SK-N-MC (cell line): ENCODE measurements around the gene PTPRN2.

Source experiments
- DNase-seq: peaks from one replicate; pipeline ENCODE4 v3.0.0-alpha.2; 2011; ENCODE audit warnings: low read depth, low spot score
- H3K27ac ChIP-seq: fragments of 200-600 bp; sonication (generic); 2 replicates; pipeline ENCODE4 v1.5.1; 2016; ENCODE audit warnings: mixed run types
- H3K36me3 ChIP-seq: fragments of 200-600 bp; sonication (generic); 2 replicates; pipeline ENCODE4 v1.6.1; 2017; ENCODE audit warnings: antibody characterized with exemption, low read length, mixed read lengths; ENCODE audit not compliant: insufficient read depth
- H3K4me3 ChIP-seq: fragments of 200-600 bp; sonication (generic); 2 replicates; pipeline ENCODE4 v1.5.1; 2016
- H3K9ac ChIP-seq: fragments of 200-600 bp; sonication (generic); 2 replicates; pipeline ENCODE4 v1.8.0; 2017; ENCODE audit warnings: mixed run types, mixed read lengths; ENCODE audit not compliant: insufficient read length
- H3K9me3 ChIP-seq: fragments of 200-600 bp; sonication (generic); 2 replicates; pipeline ENCODE4 v1.6.1; 2017; ENCODE audit warnings: low read depth, mild to moderate bottlenecking, antibody characterized with exemption, low read length, moderate library complexity, mixed read lengths
- EZH2 ChIP-seq: fragments of 200-600 bp; sonication (generic); IDR thresholded peaks from one replicate; pipeline ENCODE4 v1.6.1; 2017; ENCODE audit warnings: antibody characterized with exemption
- FOXP2 ChIP-seq: optimal IDR thresholded peaks from 2 replicates; pipeline ENCODE3; 2011; ENCODE audit warnings: mild to moderate bottlenecking, moderate library complexity; ENCODE audit not compliant: insufficient read depth; ENCODE audit errors: extremely low read length, control extremely low read depth
- POLR2AphosphoS5 ChIP-seq: IDR thresholded peaks from 2 replicates; pipeline ENCODE4 v1.6.1; 2012; ENCODE audit warnings: mild to moderate bottlenecking, low read depth, low read length, borderline replicate concordance

PTPRN2 gene

GRCh38 chr7:157690833-157691585 is 896.6 kb downstream of the PTPRN2 start:
- no peak for DNase-seq
- Histone ChIP-seq H3K4me3 (no peak overlapping the region), H3K9ac (no peak overlapping the region), H3K9me3 (no peaks in the 10 kb centered on the region), H3K27ac (no peak overlapping the region), H3K36me3 (no peaks in the 10 kb centered on the region)
- TF ChIP-seq POLR2AphosphoS5 (no peak), FOXP2 (no peak), EZH2 (no peak)

GRCh38 chr7:157690058-157690832 is 897.4 kb downstream of the PTPRN2 start:
- DNase-seq: no peak
- Histone ChIP-seq H3K9ac (no peak overlapping the region), H3K9me3 (no peaks in the 10 kb centered on the region), H3K36me3 (no peaks in the 10 kb centered on the region), H3K4me3 (no peak overlapping the region), H3K27ac (no peak overlapping the region)
- no peak for TF ChIP-seq FOXP2
- TF ChIP-seq POLR2AphosphoS5: no peak
- no peak for TF ChIP-seq EZH2

- Histone ChIP-seq H3K9ac (no peak overlapping the region), H3K27ac (no peak overlapping the region), H3K4me3 (no peak overlapping the region)
Measured at GRCh38 chr7:157689269-157690057, 898.2 kb downstream of the PTPRN2 start.

GRCh38 chr7:157688533-157689268 is 898.9 kb downstream of the PTPRN2 start:
- no peak overlapping the region for H3K9ac ChIP-seq
- H3K4me3 ChIP-seq: no peak overlapping the region
- no peak for DNase-seq
- H3K27ac ChIP-seq: no peak overlapping the region
- H3K9me3 ChIP-seq: no peaks in the 10 kb centered on the region
- TF ChIP-seq FOXP2 (no peak), EZH2 (no peak), POLR2AphosphoS5 (no peak)
- H3K36me3 ChIP-seq: no peaks in the 10 kb centered on the region

More at GRCh38 chr7:157689269-157690057, 898.2 kb downstream of the PTPRN2 start:
- no peak for DNase-seq
- Histone ChIP-seq H3K36me3 (no peaks in the 10 kb centered on the region), H3K9me3 (no peaks in the 10 kb centered on the region)
- TF ChIP-seq POLR2AphosphoS5: no peak
- peak; percentile 45 for TF ChIP-seq EZH2

GRCh38 chr7:157687845-157688532 is 899.6 kb downstream of the PTPRN2 start:
- Histone ChIP-seq H3K9ac (no peak overlapping the region), H3K36me3 (no peaks in the 10 kb centered on the region), H3K9me3 (no peaks in the 10 kb centered on the region), H3K27ac (no peak overlapping the region), H3K4me3 (no peak overlapping the region)
- DNase-seq: no peak
- TF ChIP-seq EZH2 (no peak), FOXP2 (no peak), POLR2AphosphoS5 (no peak)

GRCh38 chr7:157687158-157687557 is 900.5 kb downstream of the PTPRN2 start:
- Histone ChIP-seq H3K9me3 (no peaks in the 10 kb centered on the region), H3K4me3 (no peak overlapping the region), H3K36me3 (no peaks in the 10 kb centered on the region), H3K27ac (no peak overlapping the region), H3K9ac (no peak overlapping the region)
- TF ChIP-seq EZH2 (no peak), POLR2AphosphoS5 (no peak), FOXP2 (no peak)
- no peak for DNase-seq

GRCh38 chr7:157686285-157686894 is 901.2 kb downstream of the PTPRN2 start:
- no peak overlapping the region for H3K27ac ChIP-seq
- no peaks in the 10 kb centered on the region for H3K36me3 ChIP-seq
- no peak for TF ChIP-seq POLR2AphosphoS5
- TF ChIP-seq EZH2: peak; percentile 62
- no peak for TF ChIP-seq FOXP2
- no peaks in the 10 kb centered on the region for H3K9me3 ChIP-seq
- no peak overlapping the region for H3K4me3 ChIP-seq
- DNase-seq: no peak
- no peak overlapping the region for H3K9ac ChIP-seq
